ENCODE data around the gene HSD11B1. TPM values are rescaled to one million over a fixed set of nuclear protein-coding genes. Genes with fewer than 3 reads are reported as not detected.

HSD11B1 gene
- total and polyA plus RNA-seq, 2 donors (not counting 1 experiment from before 2014, with no cell fraction given): 7.1 to 31.5 TPM

GRCh38 chr1:209706622-209707021 lies 2.0 kb downstream of the HSD11B1 start:
- Histone ChIP-seq H3K9ac (ENCODE audit: insufficient read depth, low read length) (no peak overlapping the region), H4K20me1 (ENCODE audit: control insufficient read depth, extremely low read depth, insufficient read depth, low read length) (no peaks in the 10 kb centered on the region), H3K9me3 (ENCODE audit: control insufficient read depth, insufficient read depth, low read depth, low read length) (no peaks in the 10 kb centered on the region), H3K36me3 (ENCODE audit: control insufficient read depth, insufficient read depth, low read length) (no peaks in the 10 kb centered on the region), H3K4me1 (ENCODE audit: control insufficient read depth, extremely low read depth, insufficient read depth, low read length) (peaks cover 6% of the 10 kb centered on the region), H2AFZ (ENCODE audit: low read length) (no peak overlapping the region), H3K27ac (ENCODE audit: insufficient read depth, low read length) (no peak overlapping the region), H3K4me3 (replicated peaks in 1 of 4; ENCODE audit: control extremely low read depth in 1 of 4, insufficient read depth in 1 of 4, low read depth in 3 of 4, low read length in 4 of 4) (peak overlapping the region in 1 of 4 experiments; percentile 71), H3K79me2 (ENCODE audit: control insufficient read depth, insufficient read depth, low read length) (no peaks in the 10 kb centered on the region), H3K4me2 (ENCODE audit: extremely low read depth, insufficient read depth, low read length) (no peak overlapping the region), H3K27me3 (ENCODE audit: control insufficient read depth, insufficient read depth, low read length) (no peaks in the 10 kb centered on the region)
- TF ChIP-seq CTCF (conservative IDR thresholded peaks at IDR 0.05 in 1 of 2, IDR thresholded peaks at IDR 0.05 in 1 of 2; ENCODE audit: low read depth in 1 of 2, low read length in 2 of 2): no peak
- TF ChIP-seq EZH2 (IDR thresholded peaks at IDR 0.05; ENCODE audit: low read length, missing control alignments): no peak
- no peak for DNase-seq (ENCODE audit: low read depth in 2 of 2)

- Histone ChIP-seq H3K9me3 (ENCODE audit: control insufficient read depth, insufficient read depth, low read depth, low read length) (no peaks in the 10 kb centered on the region), H3K4me2 (ENCODE audit: extremely low read depth, insufficient read depth, low read length) (no peak overlapping the region), H3K79me2 (ENCODE audit: control insufficient read depth, insufficient read depth, low read length) (no peaks in the 10 kb centered on the region), H3K36me3 (ENCODE audit: control insufficient read depth, insufficient read depth, low read length) (no peaks in the 10 kb centered on the region), H3K9ac (ENCODE audit: insufficient read depth, low read length) (no peak overlapping the region), H3K27me3 (ENCODE audit: control insufficient read depth, insufficient read depth, low read length) (no peaks in the 10 kb centered on the region), H4K20me1 (ENCODE audit: control insufficient read depth, extremely low read depth, insufficient read depth, low read length) (no peaks in the 10 kb centered on the region), H3K4me1 (ENCODE audit: control insufficient read depth, extremely low read depth, insufficient read depth, low read length) (peaks cover 6% of the 10 kb centered on the region), H3K4me3 (replicated peaks in 1 of 4; ENCODE audit: control extremely low read depth in 1 of 4, insufficient read depth in 1 of 4, low read depth in 3 of 4, low read length in 4 of 4) (peak overlapping the region in 1 of 4 experiments; percentile 22), H2AFZ (ENCODE audit: low read length) (no peak overlapping the region), H3K27ac (ENCODE audit: insufficient read depth, low read length) (no peak overlapping the region)
- TF ChIP-seq CTCF (conservative IDR thresholded peaks at IDR 0.05 in 1 of 2, IDR thresholded peaks at IDR 0.05 in 1 of 2; ENCODE audit: low read depth in 1 of 2, low read length in 2 of 2) (no peak), EZH2 (IDR thresholded peaks at IDR 0.05; ENCODE audit: low read length, missing control alignments) (no peak)
- peak in 1 of 2 donors; percentile 31 for DNase-seq (ENCODE audit: low read depth in 2 of 2)
These were observed 2.7 kb downstream of the HSD11B1 start for GRCh38 chr1:209707308-209707707.

DNA sequence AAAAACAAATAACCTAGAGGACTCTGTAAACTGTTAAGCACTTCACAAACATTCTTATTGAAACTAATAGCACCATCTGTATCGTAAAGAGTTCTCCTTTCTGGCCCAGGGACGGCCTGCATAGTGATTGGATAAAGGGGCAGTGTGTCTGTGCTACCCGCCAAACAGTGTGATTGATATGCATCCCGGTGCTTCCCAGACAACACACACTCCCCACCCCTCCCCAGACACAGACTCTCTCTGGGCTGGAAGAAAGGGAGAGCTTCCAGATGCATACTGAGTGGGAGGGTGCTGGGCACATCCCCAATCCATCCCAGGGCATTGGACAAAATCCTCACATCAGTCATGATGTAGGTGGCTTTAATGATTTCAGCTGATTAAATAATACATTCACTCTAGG lies 3.7 kb downstream of the HSD11B1 start:
- no peak for DNase-seq (ENCODE audit: low read depth in 2 of 2)
- H3K4me2 ChIP-seq (ENCODE audit: extremely low read depth, insufficient read depth, low read length): no peak overlapping the region
- H4K20me1 ChIP-seq (ENCODE audit: control insufficient read depth, extremely low read depth, insufficient read depth, low read length): no peaks in the 10 kb centered on the region
- H3K27me3 ChIP-seq (ENCODE audit: control insufficient read depth, insufficient read depth, low read length): no peaks in the 10 kb centered on the region
- no peak overlapping the region for H3K4me3 ChIP-seq (replicated peaks in 1 of 4; ENCODE audit: control extremely low read depth in 1 of 4, insufficient read depth in 1 of 4, low read depth in 3 of 4, low read length in 4 of 4)
- TF ChIP-seq EZH2 (IDR thresholded peaks at IDR 0.05; ENCODE audit: low read length, missing control alignments) (no peak), CTCF (conservative IDR thresholded peaks at IDR 0.05 in 1 of 2, IDR thresholded peaks at IDR 0.05 in 1 of 2; ENCODE audit: low read depth in 1 of 2, low read length in 2 of 2) (no peak)
- no peak overlapping the region for H3K27ac ChIP-seq (ENCODE audit: insufficient read depth, low read length)
- no peak overlapping the region for H3K9ac ChIP-seq (ENCODE audit: insufficient read depth, low read length)
- no peaks in the 10 kb centered on the region for H3K36me3 ChIP-seq (ENCODE audit: control insufficient read depth, insufficient read depth, low read length)
- H3K4me1 ChIP-seq (ENCODE audit: control insufficient read depth, extremely low read depth, insufficient read depth, low read length): peaks cover 6% of the 10 kb centered on the region
- H3K9me3 ChIP-seq (ENCODE audit: control insufficient read depth, insufficient read depth, low read depth, low read length): no peaks in the 10 kb centered on the region
- H3K79me2 ChIP-seq (ENCODE audit: control insufficient read depth, insufficient read depth, low read length): no peaks in the 10 kb centered on the region
- no peak overlapping the region for H2AFZ ChIP-seq (ENCODE audit: low read length)
